GM19372 (cell line): ENCODE results near the gene ADAMTS6.

ENCODE experiments used
- ATAC-seq: cut with Tn5 transposase; IDR thresholded peaks from one replicate; pipeline ENCODE4 v1.9.1; 2021; ENCODE audit warnings: mild to moderate bottlenecking, low read depth, moderate library complexity; ENCODE audit not compliant: unreplicated experiment

ADAMTS6 gene

GRCh38 chr5:65113771-65114170 is 367.9 kb downstream of the ADAMTS6 start:
- ATAC-seq: no peak

- ATAC-seq: no peak
These were observed 369.6 kb downstream of the ADAMTS6 start for GRCh38 chr5:65111961-65112658.

GRCh38 chr5:65108786-65109743 is 372.7 kb downstream of the ADAMTS6 start:
- ATAC-seq: no peak

GRCh38 chr5:65105301-65105700 is 376.4 kb downstream of the ADAMTS6 start:
- ATAC-seq: no peak

- no peak for ATAC-seq
These were observed 376.9 kb downstream of the ADAMTS6 start for GRCh38 chr5:65104831-65105230.

- no peak for ATAC-seq
These were observed 377.8 kb downstream of the ADAMTS6 start for GRCh38 chr5:65103756-65104440.

- ATAC-seq: peak; percentile 79
These were observed 378.6 kb downstream of the ADAMTS6 start for GRCh38 chr5:65102976-65103711.

- ATAC-seq: peak; percentile 15
These were observed 379.2 kb downstream of the ADAMTS6 start for GRCh38 chr5:65102371-65102975.

- ATAC-seq: no peak
These were observed 380.1 kb downstream of the ADAMTS6 start for GRCh38 chr5:65101632-65102100.

GRCh38 chr5:65100911-65101631 is 380.6 kb downstream of the ADAMTS6 start:
- no peak for ATAC-seq
